GM19023 (cell line): ENCODE data around the gene RPL39L.
A peak's percentile ranks its signal among the peaks of the same experiment; 100 is the strongest.
"Not testable (repeated sequence)": the region's sequence is repeated elsewhere in the genome, so short reads cannot be mapped to it uniquely, and the experiment has no call there.

ENCODE experiments used
- ATAC-seq: cut with Tn5 transposase; IDR thresholded peaks from one replicate; pipeline ENCODE4 v1.9.1; 2021; ENCODE audit warnings: mild to moderate bottlenecking, moderate library complexity; ENCODE audit not compliant: unreplicated experiment

RPL39L gene

DNA sequence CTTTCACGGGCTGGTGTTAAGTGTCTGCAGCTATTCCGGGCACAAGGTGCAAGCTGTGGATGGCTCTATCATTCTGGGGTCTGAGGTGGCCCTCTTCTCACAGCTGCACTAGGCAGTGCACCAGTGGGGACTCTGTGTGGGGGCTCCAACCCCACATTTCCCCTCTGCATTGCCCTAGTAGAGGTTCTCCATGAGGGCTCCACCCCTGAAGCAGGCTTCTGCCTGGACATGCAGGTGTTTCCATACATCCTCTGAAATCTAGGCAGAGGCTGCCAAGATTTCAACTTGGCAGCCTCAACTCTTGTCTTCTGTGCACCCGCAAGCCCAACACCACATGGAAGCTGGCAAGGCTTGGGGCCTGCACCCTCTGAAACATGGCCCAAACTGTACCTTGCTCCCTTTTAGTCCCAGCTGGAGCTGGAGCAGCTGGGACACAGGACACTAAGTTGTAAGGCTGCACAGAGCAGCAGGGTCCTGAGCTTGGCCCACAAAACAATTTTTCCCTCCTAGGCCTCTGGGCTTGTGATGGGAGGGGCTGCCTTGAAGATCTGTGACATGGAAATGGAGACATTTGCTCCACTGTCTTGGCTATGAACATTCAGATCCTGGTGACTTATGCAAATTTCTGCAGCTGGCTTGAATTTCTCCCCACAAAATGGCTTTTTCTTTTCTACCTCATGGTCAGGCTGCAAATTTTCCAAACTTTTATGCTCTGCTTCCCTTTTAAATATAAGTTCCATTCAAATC is 6.0 kb upstream of the RPL39L start:
- no peak for ATAC-seq

- no peak for ATAC-seq
These were observed 578 bp upstream of the RPL39L start for GRCh38 chr3:187139895-187140253.

- no peak for ATAC-seq
These were observed 2.4 kb downstream of the RPL39L start for GRCh38 chr3:187136936-187137335.

GRCh38 chr3:187136337-187136736 is 3.0 kb downstream of the RPL39L start:
- no peak for ATAC-seq

GRCh38 chr3:187135172-187135690 is 4.1 kb downstream of the RPL39L start:
- not testable (repeated sequence) for ATAC-seq

GRCh38 chr3:187133181-187133580 is 6.1 kb downstream of the RPL39L start:
- not testable (repeated sequence) for ATAC-seq

- no peak for ATAC-seq
These were observed 6.6 kb downstream of the RPL39L start for GRCh38 chr3:187132666-187133065.

GRCh38 chr3:187131981-187132380 is 7.3 kb downstream of the RPL39L start:
- ATAC-seq: no peak

DNA sequence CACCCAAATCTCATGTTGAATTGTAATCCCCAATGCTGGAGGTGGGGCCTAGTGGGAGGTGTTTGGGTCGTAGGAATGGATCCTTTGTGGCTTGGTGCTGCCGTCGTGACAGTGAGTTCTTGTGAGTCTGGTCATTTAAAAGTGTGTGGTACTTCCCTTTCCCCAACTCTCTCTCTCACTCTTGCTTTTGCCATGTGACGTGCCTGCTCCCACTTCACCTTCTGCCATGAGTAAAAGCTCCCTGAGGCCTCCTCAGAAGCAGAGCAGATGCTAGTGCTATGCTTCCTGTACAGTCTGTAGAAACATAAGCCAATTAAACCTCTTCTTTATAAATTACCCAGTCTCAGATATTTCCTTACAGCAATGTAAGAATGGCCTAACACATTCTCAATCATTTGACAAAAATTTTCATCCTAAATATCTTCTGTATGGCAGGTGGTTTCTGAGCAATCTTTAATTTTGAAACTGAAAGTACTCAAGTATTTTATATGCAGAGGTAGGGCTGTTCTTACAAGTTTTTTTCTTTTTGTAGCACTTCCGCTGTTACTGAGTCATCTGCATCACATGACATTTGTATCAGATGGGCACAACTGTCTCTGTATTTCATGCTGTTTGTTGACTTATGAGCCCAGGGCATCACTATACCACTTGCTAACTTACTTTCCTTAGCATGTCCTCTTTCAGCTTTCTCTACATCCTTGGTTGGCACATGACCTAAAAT is 8.8 kb downstream of the RPL39L start:
- peak; percentile 82 for ATAC-seq

DNA sequence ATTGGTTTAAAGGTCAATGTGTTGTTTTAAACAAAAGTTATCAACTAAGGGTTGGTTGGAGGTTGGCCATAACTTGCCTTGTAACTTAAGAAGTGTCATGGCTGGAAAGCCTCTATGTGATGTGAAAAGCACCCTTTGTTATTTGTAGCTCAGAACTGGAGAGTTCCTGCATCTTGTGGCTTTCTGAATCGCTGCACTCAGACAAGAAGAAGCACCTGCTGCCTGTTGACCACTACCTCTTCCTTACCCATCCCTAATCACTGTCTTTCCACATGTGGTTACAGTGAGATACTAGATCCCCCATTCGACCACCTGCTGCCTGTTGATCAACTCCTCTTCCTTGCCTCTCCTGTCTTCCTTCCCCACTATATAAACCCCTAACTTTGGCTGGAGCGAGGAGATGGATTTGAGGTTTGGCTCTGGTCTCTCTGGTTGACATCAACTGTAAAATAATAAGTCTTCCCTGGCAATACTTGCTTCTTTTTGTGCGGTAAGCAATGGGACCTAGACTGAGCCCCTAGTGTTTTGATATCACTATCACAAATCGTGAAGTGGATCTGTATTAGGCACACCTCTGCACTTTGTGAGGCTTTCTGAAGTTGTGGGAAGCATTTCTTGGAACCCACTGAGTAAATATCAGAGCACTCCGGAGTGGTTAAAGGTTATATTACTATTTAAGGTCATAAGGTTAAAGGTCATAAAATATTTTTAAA is 13.8 kb downstream of the RPL39L start:
- ATAC-seq: peak; percentile 77

GRCh38 chr3:187122261-187122660 is 17.0 kb downstream of the RPL39L start:
- no peak for ATAC-seq

DNA sequence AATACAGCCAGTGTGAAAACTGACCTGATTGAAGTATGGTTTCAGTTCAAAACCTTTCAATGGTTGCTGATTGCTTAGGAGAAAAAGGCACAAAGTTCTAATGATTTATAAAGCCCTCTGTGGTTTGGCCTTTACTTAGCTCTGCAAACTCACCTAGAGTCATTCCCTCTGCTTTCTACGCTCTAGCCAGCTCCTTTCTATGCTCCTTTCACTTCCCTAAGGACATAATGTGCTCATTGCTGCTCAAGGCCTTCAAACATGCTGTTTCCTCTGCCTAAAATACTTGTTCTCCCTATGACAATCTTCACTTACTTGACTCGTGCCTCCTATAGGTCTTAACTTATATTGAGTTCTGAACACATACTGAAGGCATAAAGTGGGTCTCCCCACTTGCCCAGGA is 19.0 kb downstream of the RPL39L start:
- no peak for ATAC-seq

DNA sequence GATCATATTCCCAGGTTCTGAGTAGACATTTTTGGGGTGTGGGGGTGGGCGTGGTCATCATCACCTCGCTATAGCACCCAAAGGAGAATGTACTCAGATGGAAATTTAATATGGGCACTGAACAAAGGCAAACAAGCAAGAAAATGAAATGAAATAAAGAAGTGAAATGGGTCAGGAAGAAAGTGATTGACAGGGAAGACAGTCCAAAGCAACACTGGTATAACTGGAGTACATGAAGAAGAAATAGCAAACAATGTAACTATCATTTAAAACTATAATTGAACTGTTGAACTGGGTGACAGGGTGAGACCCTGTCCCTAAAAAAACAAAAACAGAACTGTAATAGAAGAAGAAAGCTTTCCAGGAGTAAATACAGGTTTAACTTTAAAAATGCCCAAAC is 24.8 kb downstream of the RPL39L start:
- no peak for ATAC-seq

GRCh38 chr3:187112934-187113793 is 26.1 kb downstream of the RPL39L start:
- ATAC-seq: no peak

DNA sequence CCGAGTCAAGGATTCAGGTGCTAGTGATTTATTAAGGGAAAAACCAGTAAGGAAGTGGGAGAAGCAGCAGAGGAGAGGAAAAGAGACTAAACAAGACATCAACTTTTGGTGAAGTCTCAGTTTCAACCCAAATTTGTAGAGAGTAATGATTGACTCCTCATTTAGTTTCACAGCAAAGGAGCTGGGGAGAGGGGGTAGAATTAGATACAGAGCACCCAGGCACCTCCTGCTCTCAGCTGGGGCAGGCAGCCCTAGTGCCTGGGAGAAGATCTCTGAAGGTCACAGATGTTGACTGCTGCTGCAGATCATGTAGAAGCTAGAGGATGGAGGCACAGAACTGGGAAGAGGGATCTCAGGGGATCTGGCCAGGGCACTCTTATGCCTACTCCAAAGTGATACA is 29.1 kb downstream of the RPL39L start:
- no peak for ATAC-seq

DNA sequence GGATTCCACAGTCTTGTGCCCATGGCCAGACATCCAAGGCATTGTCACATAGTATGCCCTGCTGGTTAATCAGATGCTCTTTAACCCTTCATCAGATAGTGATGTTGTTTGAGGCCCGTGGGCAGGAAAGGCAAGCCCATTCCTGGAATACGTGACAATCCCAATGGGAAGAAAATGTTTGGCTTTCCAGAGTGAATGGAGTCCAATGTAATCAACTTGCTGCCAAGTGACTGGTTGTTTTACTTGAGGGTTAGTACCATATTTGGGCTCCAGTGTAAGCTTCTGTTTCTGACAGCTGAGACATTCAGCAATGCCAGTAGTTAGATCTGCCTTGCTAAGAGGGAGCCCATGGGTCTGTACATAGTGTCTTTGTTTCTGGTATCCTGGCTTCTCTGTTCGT is 31.3 kb downstream of the RPL39L start:
- ATAC-seq: no peak

DNA sequence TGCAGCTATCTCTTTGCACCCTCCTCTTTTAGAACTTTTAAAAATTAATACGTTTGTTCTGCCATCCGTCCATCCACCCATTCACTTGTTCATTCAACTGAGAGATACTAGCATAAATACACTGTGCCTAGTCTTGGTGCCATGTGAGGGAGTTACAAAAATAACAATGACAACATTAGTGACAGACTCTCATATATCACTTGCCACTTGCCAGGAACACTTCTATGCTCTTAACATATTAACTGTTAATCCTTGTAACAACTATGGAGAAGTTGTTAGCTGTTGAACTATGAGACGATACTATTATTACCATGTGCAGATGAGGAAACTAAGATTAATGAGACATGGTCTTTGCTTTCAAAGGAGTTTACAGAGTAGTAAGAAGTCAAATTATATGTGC is 33.6 kb downstream of the RPL39L start:
- ATAC-seq: no peak

- ATAC-seq: no peak
These were observed 34.4 kb downstream of the RPL39L start for GRCh38 chr3:187104933-187105332.

GRCh38 chr3:187104342-187104741 is 35.0 kb downstream of the RPL39L start:
- ATAC-seq: no peak

- no peak for ATAC-seq
These were observed 36.0 kb downstream of the RPL39L start for GRCh38 chr3:187103251-187103650.
